HG02840 (cell line): Measurements from ENCODE around the gene ADAT3.

ENCODE experiments used
- ATAC-seq: cut with Tn5 transposase; IDR thresholded peaks from one replicate; pipeline ENCODE4 v1.9.1; 2021; ENCODE audit warnings: mild to moderate bottlenecking, moderate library complexity, moderate number of reproducible peaks; ENCODE audit not compliant: unreplicated experiment, low FRiP score

ADAT3 gene

GRCh38 chr19:1936430-1936829, 31.2 kb downstream of the ADAT3 start:
- no peak for ATAC-seq

GRCh38 chr19:1936916-1937610, 31.9 kb downstream of the ADAT3 start:
- ATAC-seq: no peak

DNA sequence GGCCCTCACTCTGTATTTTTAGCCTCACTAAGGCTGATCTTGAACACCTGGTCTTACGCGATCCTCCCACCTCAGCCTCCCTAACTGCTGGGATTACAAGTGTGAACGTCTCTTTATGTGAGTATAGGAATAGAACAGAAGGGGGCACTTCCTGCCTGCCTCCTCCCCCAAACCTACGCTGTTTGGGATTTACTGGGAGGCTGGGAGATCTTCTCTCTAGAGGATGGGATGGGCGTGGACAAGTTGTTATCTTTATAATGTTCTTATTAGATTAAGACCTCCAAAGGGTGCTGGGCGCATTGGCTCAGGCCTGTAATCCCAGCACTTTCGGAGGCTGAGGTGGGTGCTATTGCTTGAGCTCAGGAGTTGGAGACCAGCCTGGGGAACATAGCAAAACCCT, 32.9 kb downstream of the ADAT3 start:
- no peak for ATAC-seq

- ATAC-seq: no peak
These were observed 36.2 kb downstream of the ADAT3 start, which contains the start of gene CSNK1G2 for GRCh38 chr19:1941146-1942077. Gene CSNK1G2, plus strand, starts transcription at chr19:1941172. Its CDS starts 28,601 bp downstream, at chr19:1969773.

GRCh38 chr19:1942078-1942933, 37.1 kb downstream of the ADAT3 start:
- no peak for ATAC-seq

DNA sequence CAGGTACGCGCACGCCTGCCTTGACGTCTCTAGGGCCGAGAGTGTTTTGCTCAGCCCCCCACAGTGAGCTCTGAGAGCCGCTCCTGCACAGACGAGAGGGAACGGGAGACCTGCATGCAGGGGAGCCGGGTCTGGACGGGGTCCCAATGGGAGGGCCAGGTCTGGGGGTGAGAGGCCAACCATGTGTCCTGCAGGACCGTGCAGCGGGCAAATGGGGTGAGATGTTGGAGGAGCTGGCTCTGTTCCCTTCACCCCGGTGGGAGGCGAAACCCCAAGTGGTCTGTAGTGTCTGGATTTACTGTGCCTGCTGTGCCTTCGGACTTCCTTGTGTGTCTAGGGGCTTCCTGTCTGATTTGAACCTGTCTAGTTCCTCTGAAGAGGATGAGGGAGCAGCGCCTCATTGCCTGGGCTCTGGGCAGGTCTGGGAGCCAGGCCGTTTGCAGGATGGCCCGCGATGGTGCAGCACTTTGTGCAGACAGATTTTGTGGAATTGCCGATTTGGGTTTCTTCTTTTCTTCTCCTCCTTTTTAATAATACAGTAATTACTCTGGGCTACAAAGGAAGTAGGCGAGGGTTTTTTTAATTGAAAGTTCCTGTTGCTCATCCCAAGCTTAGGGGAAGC, 37.8 kb downstream of the ADAT3 start:
- ATAC-seq: no peak

- no peak for ATAC-seq
These were observed 38.5 kb downstream of the ADAT3 start for GRCh38 chr19:1943661-1944087.

DNA sequence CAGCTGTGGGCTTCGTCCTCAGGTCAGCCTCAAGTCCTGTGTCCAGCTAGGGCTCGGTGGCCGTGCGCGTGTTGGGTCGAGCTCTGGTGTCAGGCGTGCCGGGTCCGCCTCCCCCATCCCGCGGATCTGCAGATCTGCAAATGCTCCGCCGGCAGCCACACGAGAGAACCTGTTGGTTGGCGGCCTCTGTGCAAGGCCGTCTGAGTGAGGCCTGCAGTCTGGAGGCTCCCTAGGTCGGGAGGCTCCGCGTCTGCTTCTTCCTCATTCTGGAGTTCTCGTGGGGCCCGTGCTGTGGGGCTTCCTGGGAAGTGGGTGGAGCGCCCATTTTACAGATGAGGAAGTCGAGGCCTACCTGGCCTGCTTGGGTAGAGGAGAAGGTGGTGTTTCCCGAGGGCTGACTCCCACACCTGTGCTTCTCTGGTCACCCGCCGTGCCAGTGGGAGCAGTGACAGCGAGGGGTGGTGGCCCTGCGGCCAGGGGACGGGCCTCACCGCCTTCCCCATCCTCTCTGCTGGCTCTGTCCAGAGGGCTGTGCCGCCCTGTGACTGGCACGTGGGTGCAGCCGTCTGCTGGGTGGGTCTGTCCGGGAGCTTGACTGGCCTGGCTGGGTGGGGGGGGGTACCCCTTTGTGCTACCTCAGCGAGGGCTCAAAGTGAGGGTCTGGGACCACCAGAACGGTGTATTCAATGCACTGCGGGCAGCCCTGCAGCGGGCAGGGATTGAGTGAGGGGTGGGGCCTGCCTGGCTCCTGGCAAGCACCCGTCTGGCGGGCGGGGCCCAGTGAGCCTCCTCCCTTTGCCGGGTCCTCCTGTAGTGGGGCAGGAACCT, 39.1 kb downstream of the ADAT3 start:
- no peak for ATAC-seq

DNA sequence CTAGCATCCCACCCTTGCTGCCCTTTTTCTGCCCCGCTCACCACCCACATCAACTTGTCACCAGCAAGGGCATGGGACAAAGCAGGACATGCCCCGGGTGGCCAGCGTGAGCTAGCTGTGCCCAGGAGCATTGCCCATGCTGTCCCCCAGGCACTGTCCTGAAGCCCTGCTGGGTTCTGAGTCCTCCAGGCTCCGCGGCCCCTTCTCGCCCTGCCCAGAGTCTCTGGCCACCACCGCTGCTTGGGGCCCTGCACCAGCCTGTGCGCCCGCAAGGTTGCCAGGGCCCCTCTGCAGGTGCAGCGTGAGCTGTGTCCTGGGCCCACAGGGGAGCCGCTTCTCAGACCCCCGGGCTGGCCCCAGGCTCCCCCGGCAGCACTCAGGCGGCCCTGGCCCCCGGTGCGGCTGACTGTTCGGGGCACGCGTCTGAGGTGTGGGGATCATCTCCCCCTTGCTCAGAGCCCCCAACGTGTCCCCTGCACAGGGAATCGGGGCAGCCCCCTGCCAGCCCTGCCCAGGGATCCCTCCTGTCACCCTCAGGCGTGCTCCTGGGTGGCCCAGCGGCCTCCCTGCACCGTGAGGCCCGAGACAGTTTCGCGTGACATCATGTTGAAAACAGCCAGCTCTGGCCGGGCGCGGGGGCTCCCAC, 39.8 kb downstream of the ADAT3 start:
- no peak for ATAC-seq

DNA sequence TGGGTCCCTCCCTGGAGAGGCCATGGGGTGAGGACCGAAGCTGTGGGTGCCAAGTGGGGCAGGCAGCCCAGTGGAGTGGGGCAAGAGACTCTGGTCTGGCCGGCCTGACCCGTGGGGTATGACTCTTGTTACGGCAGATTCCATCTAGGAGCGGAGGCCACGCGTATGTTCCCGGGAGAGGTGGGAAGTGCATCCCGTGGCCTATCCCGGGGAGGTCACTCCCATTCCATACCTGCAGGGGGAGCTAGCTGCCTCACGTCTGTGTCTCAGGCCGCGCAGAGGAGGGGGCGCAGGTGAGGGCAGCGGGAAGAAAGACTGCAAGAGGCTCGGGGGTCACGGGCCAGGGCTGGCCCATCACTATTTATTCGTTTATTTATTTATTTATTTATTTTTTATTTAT, 40.7 kb downstream of the ADAT3 start:
- no peak for ATAC-seq

- no peak for ATAC-seq
These were observed 42.5 kb downstream of the ADAT3 start for GRCh38 chr19:1947651-1948209.

DNA sequence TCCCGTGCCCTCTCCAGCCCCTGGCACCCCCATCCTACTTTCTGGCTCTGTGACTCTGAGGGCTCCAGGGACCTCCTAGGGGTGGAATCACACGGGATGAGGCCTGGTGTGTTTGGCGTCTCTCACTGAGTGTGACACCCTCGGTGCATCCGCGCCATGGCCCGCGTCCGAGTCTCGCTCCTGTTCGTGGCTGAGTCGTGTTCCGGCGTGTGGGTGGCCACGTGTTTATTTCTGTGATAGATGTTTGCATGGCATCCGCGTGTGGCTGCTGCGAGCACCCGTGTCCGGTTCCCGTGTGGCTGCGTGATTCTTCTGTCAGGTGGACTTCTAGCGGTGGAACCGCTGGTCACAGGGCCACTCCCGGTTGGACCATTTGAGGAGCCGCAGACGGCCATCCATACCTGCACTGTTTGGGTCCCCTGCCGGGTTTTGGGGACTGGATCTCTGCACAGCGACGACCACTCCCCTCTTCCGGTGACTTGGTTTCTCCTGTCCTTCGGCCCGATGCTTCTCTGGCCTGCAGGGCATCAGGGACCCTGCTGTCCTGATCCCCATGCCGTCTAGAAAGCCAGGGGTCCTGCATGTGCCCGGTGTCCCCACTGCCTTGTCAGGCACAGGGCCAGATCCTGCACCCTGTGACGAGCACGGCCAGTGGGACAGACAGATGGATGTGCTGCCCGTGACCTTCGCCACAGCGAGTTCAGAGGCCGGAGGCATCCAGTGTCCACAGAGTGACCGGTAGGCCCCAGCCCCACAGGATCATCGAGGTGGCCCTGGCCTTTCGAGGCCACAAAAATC, 44.3 kb downstream of the ADAT3 start:
- ATAC-seq: no peak

DNA sequence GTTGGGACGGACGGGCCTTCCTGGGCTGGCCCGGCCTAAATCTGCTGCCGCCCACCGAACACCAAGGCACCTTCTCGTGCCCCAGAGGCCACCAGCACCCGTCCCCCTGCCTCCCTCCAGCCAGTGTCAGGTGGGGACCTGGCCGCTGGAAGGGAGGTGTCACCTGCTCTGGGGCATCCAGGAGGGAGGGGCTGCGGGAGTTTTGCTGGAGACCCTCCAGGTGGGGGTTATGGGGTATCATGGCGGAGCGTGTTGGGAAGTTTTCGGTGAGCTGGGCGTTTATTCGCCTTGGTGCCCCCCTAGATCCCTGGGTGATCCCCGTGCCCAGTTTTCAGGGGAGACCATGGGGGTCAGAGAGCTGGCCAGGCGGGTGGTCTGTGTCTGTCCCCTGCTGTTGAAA, 45.4 kb downstream of the ADAT3 start:
- ATAC-seq: no peak

GRCh38 chr19:1952635-1953034, 47.4 kb downstream of the ADAT3 start:
- ATAC-seq: no peak

GRCh38 chr19:1953037-1953436, 47.8 kb downstream of the ADAT3 start:
- ATAC-seq: no peak

DNA sequence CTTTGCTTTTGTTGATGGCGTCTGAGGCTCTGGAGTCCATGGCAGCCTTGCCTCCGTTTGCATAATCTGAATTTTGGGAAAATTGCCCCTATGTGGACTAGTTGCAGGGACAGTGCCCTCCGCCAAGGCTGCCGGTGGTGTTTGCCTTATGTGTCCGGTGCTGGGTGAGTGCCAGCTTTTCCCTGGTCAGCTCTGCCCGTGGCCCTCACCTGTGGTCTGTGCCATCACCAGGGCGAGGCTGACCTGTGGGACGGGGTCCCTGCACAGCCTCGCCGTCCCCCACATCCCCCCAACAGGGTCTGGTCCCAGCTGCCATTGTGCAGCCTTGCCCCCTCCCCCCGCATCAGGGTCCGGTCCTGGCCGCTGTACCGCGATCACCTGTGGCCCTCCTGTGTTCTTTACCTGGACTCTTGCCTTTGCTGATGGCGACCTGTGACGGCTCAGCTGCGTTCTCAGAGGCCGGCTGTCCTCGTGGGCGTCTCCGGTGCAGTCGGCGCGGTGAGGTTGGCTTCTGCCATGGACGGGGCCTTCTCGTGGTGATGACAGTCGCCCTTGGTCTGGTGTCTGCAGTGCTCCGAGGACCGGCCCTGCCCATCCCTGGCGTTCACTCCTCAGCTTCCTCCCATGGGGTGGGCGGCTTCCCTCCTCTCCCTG, 48.4 kb downstream of the ADAT3 start:
- ATAC-seq: no peak

DNA sequence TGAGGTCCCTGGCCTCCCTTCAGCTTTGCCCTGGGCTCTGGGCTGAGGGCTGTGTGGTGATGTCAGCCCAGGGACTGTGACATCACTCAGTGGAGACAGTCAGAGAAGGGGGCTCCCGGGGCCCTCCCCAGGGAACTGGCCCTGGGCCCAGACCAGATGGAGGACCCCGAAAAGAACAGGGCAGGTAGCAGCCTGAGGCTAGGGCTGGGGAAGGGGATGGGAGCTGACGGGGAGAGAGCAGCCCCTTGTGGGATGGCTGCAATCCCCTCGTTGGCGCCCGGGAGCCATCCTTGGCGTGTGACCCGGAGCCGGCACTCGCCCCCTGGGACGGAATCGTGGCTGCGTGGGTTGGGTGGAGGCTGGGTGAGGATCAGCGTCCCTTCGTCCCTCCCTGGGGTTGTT, 49.3 kb downstream of the ADAT3 start:
- ATAC-seq: no peak
